Measurements from ENCODE around the gene CNTROB. TPM values are rescaled to one million over a fixed set of nuclear protein-coding genes. Genes with fewer than 3 reads are reported as not detected.
"Not testable (repeated sequence)": the region's sequence is repeated elsewhere in the genome, so short reads cannot be mapped to it uniquely, and the experiment has no call there.

Gene CNTROB
- total and polyA plus RNA-seq, 4 donors = 6.0 to 39.1 (median 23.8) TPM

- peaks cover 3 to 6% of the 10 kb centered on the region in 2 donors for H3K36me3 ChIP-seq (ENCODE audit: control insufficient read depth in 1 of 2, insufficient read depth in 2 of 2, low read length in 1 of 2)
- H3K27ac ChIP-seq (ENCODE audit: low read depth in 1 of 2, low read length in 2 of 2) = no peak overlapping the region
- no peak for ATAC-seq (ENCODE audit: low FRiP score)
Observed at GRCh38 chr17:7950578-7950977, 18.6 kb downstream of the CNTROB start.

GRCh38 chr17:7951143-7951792 lies 19.3 kb downstream of the CNTROB start:
- H3K4me1 ChIP-seq (ENCODE audit: control insufficient read depth in 1 of 2, insufficient read depth in 2 of 2, low read length in 2 of 2) = no peaks in the 10 kb centered on the region
- peaks cover 3 to 6% of the 10 kb centered on the region in 2 donors for H3K36me3 ChIP-seq (ENCODE audit: control insufficient read depth in 1 of 2, insufficient read depth in 2 of 2, low read length in 1 of 2)
- no peak overlapping the region for H3K4me3 ChIP-seq (ENCODE audit: low read length in 2 of 2)
- intact Hi-C loops (cut with DNase I) = no loop called here
- ATAC-seq (ENCODE audit: low FRiP score) = no peak
- WGBS, 2 donors = 65 to 69% methylated on average over 5 of the region's 5 CpGs
- no peak overlapping the region for H3K27ac ChIP-seq (ENCODE audit: low read depth in 1 of 2, low read length in 2 of 2)
- no peaks in the 10 kb centered on the region for H3K27me3 ChIP-seq (ENCODE audit: control insufficient read depth in 1 of 2, insufficient read depth in 2 of 2, low read length in 1 of 2)
- H3K9me3 ChIP-seq (ENCODE audit: control insufficient read depth, low read length) = no peaks in the 10 kb centered on the region
- no peak for DNase-seq

More at GRCh38 chr17:7950578-7950977, 18.6 kb downstream of the CNTROB start:
- no peak overlapping the region for H3K4me3 ChIP-seq (ENCODE audit: low read length in 2 of 2)
- no peaks in the 10 kb centered on the region for H3K9me3 ChIP-seq (ENCODE audit: control insufficient read depth, low read length)
- H3K4me1 ChIP-seq (ENCODE audit: control insufficient read depth in 1 of 2, insufficient read depth in 2 of 2, low read length in 2 of 2) = no peaks in the 10 kb centered on the region
- H3K27me3 ChIP-seq (ENCODE audit: control insufficient read depth in 1 of 2, insufficient read depth in 2 of 2, low read length in 1 of 2) = no peaks in the 10 kb centered on the region
- intact Hi-C loops (cut with DNase I) = no loop called here
- WGBS, 2 donors = 78 to 96% methylated on average over 3 of the region's 3 CpGs
- no peak for DNase-seq

GRCh38 chr17:7953266-7953665 lies 21.3 kb downstream of the CNTROB start:
- H3K27me3 ChIP-seq (ENCODE audit: control insufficient read depth in 1 of 2, insufficient read depth in 2 of 2, low read length in 1 of 2); H3K9me3 ChIP-seq (ENCODE audit: control insufficient read depth, low read length); ATAC-seq (ENCODE audit: low FRiP score); intact Hi-C loops (cut with DNase I); H3K36me3 ChIP-seq (ENCODE audit: control insufficient read depth in 1 of 2, insufficient read depth in 2 of 2, low read length in 1 of 2); H3K27ac ChIP-seq (ENCODE audit: low read depth in 1 of 2, low read length in 2 of 2); DNase-seq; H3K4me3 ChIP-seq (ENCODE audit: low read length in 2 of 2); H3K4me1 ChIP-seq (ENCODE audit: control insufficient read depth in 1 of 2, insufficient read depth in 2 of 2, low read length in 2 of 2): not testable (repeated sequence)
- WGBS, 2 donors = 94 to 95% methylated on average over 13 of the region's 13 CpGs

- H3K36me3 ChIP-seq (ENCODE audit: control insufficient read depth in 1 of 2, insufficient read depth in 2 of 2, low read length in 1 of 2) = no peaks in the 10 kb centered on the region
- H3K27ac ChIP-seq (ENCODE audit: low read depth in 1 of 2, low read length in 2 of 2) = no peak overlapping the region
- DNase-seq (no peak), ATAC-seq (ENCODE audit: low FRiP score) (no peak)
- no peak overlapping the region for H3K4me3 ChIP-seq (ENCODE audit: low read length in 2 of 2)
- no peaks in the 10 kb centered on the region for H3K27me3 ChIP-seq (ENCODE audit: control insufficient read depth in 1 of 2, insufficient read depth in 2 of 2, low read length in 1 of 2)
- H3K4me1 ChIP-seq (ENCODE audit: control insufficient read depth in 1 of 2, insufficient read depth in 2 of 2, low read length in 2 of 2) = no peaks in the 10 kb centered on the region
- WGBS, 2 donors = 80 to 81% methylated on average over 13 of the region's 13 CpGs
- no peaks in the 10 kb centered on the region for H3K9me3 ChIP-seq (ENCODE audit: control insufficient read depth, low read length)
- intact Hi-C loops (cut with DNase I) = no loop called here
Observed at GRCh38 chr17:7955414-7956227, 23.6 kb downstream of the CNTROB start.

GRCh38 chr17:7956228-7956965 lies 24.4 kb downstream of the CNTROB start:
- no peak for DNase-seq
- H3K27me3 ChIP-seq (ENCODE audit: control insufficient read depth in 1 of 2, insufficient read depth in 2 of 2, low read length in 1 of 2) = no peaks in the 10 kb centered on the region
- H3K4me3 ChIP-seq (ENCODE audit: low read length in 2 of 2) = no peak overlapping the region
- no peak overlapping the region for H3K27ac ChIP-seq (ENCODE audit: low read depth in 1 of 2, low read length in 2 of 2)
- no peaks in the 10 kb centered on the region for H3K4me1 ChIP-seq (ENCODE audit: control insufficient read depth in 1 of 2, insufficient read depth in 2 of 2, low read length in 2 of 2)
- ATAC-seq (ENCODE audit: low FRiP score) = no peak
- H3K36me3 ChIP-seq (ENCODE audit: control insufficient read depth in 1 of 2, insufficient read depth in 2 of 2, low read length in 1 of 2) = no peaks in the 10 kb centered on the region
- intact Hi-C loops (cut with DNase I) = no loop called here
- WGBS, 2 donors = 67% methylated on average over 11 of the region's 11 CpGs
- H3K9me3 ChIP-seq (ENCODE audit: control insufficient read depth, low read length) = no peaks in the 10 kb centered on the region

GRCh38 chr17:7959503-7960253 lies 27.7 kb downstream of the CNTROB start:
- Histone ChIP-seq H3K9me3 (ENCODE audit: control insufficient read depth, low read length) (no peaks in the 10 kb centered on the region), H3K36me3 (ENCODE audit: control insufficient read depth in 1 of 2, insufficient read depth in 2 of 2, low read length in 1 of 2) (no peaks in the 10 kb centered on the region), H3K27me3 (ENCODE audit: control insufficient read depth in 1 of 2, insufficient read depth in 2 of 2, low read length in 1 of 2) (no peaks in the 10 kb centered on the region), H3K4me1 (ENCODE audit: control insufficient read depth in 1 of 2, insufficient read depth in 2 of 2, low read length in 2 of 2) (no peaks in the 10 kb centered on the region), H3K4me3 (ENCODE audit: low read length in 2 of 2) (no peak overlapping the region), H3K27ac (ENCODE audit: low read depth in 1 of 2, low read length in 2 of 2) (no peak overlapping the region)
- WGBS, 2 donors = 89% methylated on average over 9 of the region's 9 CpGs
- DNase-seq (no peak), ATAC-seq (ENCODE audit: low FRiP score) (no peak)
- intact Hi-C loops (cut with DNase I) = no loop called here

- ATAC-seq (ENCODE audit: low FRiP score) (no peak), DNase-seq (no peak)
- Histone ChIP-seq H3K4me1 (ENCODE audit: control insufficient read depth in 1 of 2, insufficient read depth in 2 of 2, low read length in 2 of 2) (no peaks in the 10 kb centered on the region), H3K27ac (ENCODE audit: low read depth in 1 of 2, low read length in 2 of 2) (no peak overlapping the region), H3K27me3 (ENCODE audit: control insufficient read depth in 1 of 2, insufficient read depth in 2 of 2, low read length in 1 of 2) (no peaks in the 10 kb centered on the region), H3K36me3 (ENCODE audit: control insufficient read depth in 1 of 2, insufficient read depth in 2 of 2, low read length in 1 of 2) (no peaks in the 10 kb centered on the region), H3K9me3 (ENCODE audit: control insufficient read depth, low read length) (no peaks in the 10 kb centered on the region), H3K4me3 (ENCODE audit: low read length in 2 of 2) (no peak overlapping the region)
- WGBS, 2 donors = 28 to 32% methylated on average over 2 of the region's 2 CpGs
- intact Hi-C loops (cut with DNase I) = no loop called here
Observed at GRCh38 chr17:7961421-7961820, 29.4 kb downstream of the CNTROB start.

GRCh38 chr17:7967751-7968150 lies 35.7 kb downstream of the CNTROB start:
- Histone ChIP-seq H3K27ac (ENCODE audit: low read depth in 1 of 2, low read length in 2 of 2) (no peak overlapping the region), H3K9me3 (ENCODE audit: control insufficient read depth, low read length) (no peaks in the 10 kb centered on the region), H3K27me3 (ENCODE audit: control insufficient read depth in 1 of 2, insufficient read depth in 2 of 2, low read length in 1 of 2) (no peaks in the 10 kb centered on the region), H3K4me3 (ENCODE audit: low read length in 2 of 2) (no peak overlapping the region), H3K36me3 (ENCODE audit: control insufficient read depth in 1 of 2, insufficient read depth in 2 of 2, low read length in 1 of 2) (no peaks in the 10 kb centered on the region), H3K4me1 (ENCODE audit: control insufficient read depth in 1 of 2, insufficient read depth in 2 of 2, low read length in 2 of 2) (no peaks in the 10 kb centered on the region)
- WGBS, 2 donors = 50 to 57% methylated on average over 2 of the region's 2 CpGs
- ATAC-seq (ENCODE audit: low FRiP score) (no peak), DNase-seq (no peak)
- intact Hi-C loops (cut with DNase I) = no loop called here
